Measurements from ENCODE around the gene BATF. TPM values are rescaled to one million over a fixed set of nuclear protein-coding genes. Genes with fewer than 3 reads are reported as not detected.

The BATF gene
- total RNA-seq, 1 donor from 2014 or later = 4.9 TPM

DNA sequence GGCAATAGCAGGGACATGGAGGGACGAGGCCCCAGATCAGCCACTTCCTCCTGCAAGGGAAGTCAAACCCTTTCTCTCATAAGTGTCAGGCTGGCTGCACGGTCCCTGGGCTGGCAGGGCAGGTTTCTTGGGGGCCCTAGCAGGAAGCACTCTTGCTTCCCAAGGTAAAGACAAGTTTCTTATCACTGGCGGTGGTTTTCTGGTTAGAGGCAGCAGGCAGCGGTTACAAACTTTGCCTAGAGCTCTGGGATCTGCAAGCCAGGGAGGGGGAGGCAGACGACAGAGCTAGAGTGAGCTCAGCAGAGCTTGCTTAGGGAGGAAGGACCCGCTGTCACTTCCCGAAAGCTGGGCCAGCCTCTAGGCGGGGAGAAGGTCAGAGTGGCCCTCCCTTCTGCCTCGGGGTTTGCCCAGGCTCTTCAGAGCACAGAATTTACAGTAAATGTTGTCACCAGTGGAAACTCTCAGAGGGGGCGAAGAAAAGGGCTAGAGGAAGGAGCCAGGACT, 20.4 kb downstream of the BATF start:
- no peaks in the 10 kb centered on the region for H3K9me3 ChIP-seq
- H3K36me3 ChIP-seq = no peaks in the 10 kb centered on the region
- TF ChIP-seq, protein P1, sequence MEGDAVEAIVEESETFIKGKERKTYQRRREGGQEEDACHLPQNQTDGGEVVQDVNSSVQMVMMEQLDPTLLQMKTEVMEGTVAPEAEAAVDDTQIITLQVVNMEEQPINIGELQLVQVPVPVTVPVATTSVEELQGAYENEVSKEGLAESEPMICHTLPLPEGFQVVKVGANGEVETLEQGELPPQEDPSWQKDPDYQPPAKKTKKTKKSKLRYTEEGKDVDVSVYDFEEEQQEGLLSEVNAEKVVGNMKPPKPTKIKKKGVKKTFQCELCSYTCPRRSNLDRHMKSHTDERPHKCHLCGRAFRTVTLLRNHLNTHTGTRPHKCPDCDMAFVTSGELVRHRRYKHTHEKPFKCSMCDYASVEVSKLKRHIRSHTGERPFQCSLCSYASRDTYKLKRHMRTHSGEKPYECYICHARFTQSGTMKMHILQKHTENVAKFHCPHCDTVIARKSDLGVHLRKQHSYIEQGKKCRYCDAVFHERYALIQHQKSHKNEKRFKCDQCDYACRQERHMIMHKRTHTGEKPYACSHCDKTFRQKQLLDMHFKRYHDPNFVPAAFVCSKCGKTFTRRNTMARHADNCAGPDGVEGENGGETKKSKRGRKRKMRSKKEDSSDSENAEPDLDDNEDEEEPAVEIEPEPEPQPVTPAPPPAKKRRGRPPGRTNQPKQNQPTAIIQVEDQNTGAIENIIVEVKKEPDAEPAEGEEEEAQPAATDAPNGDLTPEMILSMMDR (IDR thresholded peaks at IDR 0.05) = no peak
- peak overlapping the region; percentile 10 for H3K4me3 ChIP-seq
- peak; percentile 97 for ATAC-seq
- intact Hi-C loops (cut with DNase I) = no loop called here
- no peaks in the 10 kb centered on the region for H3K27me3 ChIP-seq
- H3K4me1 ChIP-seq = peaks cover 23% of the 10 kb centered on the region
- peak overlapping the region; percentile 76 for H3K27ac ChIP-seq
- DNase-seq = peak; percentile 88

DNA sequence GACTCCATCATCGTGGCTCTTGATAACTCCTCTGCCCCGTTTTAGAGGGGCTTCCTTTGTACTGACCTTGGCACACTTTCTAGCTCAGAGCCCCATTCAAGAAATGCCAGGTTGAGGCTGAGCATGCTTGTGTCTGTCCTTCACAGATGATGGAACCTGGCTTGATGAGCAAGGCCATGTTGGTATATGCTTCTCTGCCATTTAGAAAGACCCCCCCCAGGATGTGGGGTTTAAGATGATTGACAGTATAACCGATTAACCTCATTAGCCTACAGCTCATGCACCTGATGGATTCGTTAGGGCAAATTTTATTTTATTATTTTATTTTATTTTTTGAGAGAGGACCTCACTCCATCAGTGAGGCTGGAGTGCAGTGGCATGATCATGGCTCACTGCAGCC, 21.0 kb downstream of the BATF start:
- Histone ChIP-seq H3K36me3 (no peaks in the 10 kb centered on the region), H3K9me3 (no peaks in the 10 kb centered on the region), H3K27ac (peak overlapping the region; percentile 76), H3K4me3 (peak overlapping the region; percentile 10), H3K27me3 (no peaks in the 10 kb centered on the region), H3K4me1 (peaks cover 23% of the 10 kb centered on the region)
- DNase-seq (no peak), ATAC-seq (no peak)
- intact Hi-C loops (cut with DNase I) = no loop called here
- TF ChIP-seq, protein P1 (IDR thresholded peaks at IDR 0.05) = no peak

DNA sequence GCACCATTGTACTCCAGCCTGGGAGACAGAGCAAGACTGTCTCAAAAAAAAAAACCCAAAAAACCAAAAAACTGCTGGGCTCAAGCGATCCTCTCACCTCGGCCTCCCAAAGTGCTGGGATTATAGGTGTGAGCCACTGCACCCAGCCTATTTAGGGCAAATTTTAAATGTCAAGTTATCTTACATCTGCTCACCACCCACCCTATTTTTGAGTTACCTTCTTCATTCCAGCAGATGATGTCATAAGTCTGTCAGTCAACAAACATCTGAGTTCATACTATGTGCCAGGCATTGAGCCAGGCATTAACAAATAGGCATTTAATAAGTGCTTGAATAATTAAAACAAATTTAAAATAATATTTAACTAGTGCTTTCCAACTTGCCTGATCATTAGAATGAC, 21.5 kb downstream of the BATF start:
- Histone ChIP-seq H3K36me3 (no peaks in the 10 kb centered on the region), H3K4me3 (no peak overlapping the region), H3K27ac (no peak overlapping the region), H3K9me3 (no peaks in the 10 kb centered on the region), H3K4me1 (peaks cover 23% of the 10 kb centered on the region), H3K27me3 (no peaks in the 10 kb centered on the region)
- ATAC-seq (no peak), DNase-seq (no peak)
- TF ChIP-seq, protein P1 (IDR thresholded peaks at IDR 0.05) = no peak
- intact Hi-C loops (cut with DNase I) = no loop called here

DNA sequence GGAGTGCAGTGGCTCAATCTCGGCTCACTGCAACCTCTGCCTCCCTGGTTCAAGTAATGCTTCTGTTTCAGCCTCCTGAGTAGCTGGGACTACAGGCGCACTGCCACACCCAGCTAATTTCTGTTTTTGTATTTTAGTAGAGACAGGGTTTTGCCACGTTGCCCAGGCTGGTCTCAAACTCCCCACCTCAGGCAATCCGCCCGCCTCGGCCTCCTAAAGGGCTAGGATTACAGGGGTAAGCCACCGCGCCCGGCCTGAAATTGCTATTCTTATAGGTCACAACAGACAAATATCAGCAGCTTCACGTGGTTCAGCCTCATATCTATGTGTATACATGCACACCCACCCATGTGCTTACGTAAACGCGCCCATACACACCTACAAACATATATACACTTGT, 23.6 kb downstream of the BATF start:
- intact Hi-C loops (cut with DNase I) = no loop called here
- H3K4me3 ChIP-seq = no peak overlapping the region
- TF ChIP-seq, protein P1 (IDR thresholded peaks at IDR 0.05) = no peak
- H3K27me3 ChIP-seq = no peaks in the 10 kb centered on the region
- peaks cover 23% of the 10 kb centered on the region for H3K4me1 ChIP-seq
- DNase-seq (no peak), ATAC-seq (no peak)
- H3K9me3 ChIP-seq = no peaks in the 10 kb centered on the region
- no peak overlapping the region for H3K27ac ChIP-seq
- no peaks in the 10 kb centered on the region for H3K36me3 ChIP-seq

DNA sequence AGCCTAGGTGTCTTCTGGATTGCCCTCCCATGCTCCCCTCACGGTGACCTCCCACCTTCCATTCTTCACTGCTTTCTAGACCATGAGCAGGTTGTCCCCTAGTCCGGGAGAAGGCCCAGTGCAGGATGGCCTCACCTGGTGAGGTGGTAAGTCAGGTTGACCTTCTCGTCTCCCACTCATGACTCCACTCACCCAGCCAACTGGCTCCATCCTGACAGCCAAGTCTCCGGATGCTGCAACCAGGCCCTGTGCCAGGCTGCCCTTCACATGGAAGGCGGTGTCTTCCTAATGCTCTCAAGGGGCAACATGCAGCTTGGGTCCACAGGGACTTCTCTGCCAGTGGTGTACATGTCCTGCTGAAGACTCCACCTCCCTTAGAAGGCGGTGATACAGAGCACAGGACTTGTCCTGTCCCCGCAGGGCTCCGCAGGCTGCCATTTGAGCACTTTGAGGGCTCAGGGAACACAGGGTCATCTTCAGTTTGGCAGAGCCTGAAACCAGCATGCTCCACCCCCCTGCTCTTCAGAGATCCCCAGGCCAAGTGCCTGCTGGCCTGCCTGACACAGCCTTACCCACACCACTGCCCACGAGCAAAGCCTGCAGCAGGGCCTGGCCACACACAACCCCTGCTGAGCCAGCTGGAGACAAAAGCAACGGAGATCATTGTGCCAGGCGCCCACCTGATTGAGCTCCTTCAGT, 25.4 kb downstream of the BATF start:
- intact Hi-C loops (cut with DNase I) = no loop called here
- no peak for ATAC-seq
- peaks cover 13% of the 10 kb centered on the region for H3K4me1 ChIP-seq
- no peaks in the 10 kb centered on the region for H3K27me3 ChIP-seq
- TF ChIP-seq, protein P1 (IDR thresholded peaks at IDR 0.05) = no peak
- no peaks in the 10 kb centered on the region for H3K36me3 ChIP-seq
- H3K9me3 ChIP-seq = no peaks in the 10 kb centered on the region
- H3K4me3 ChIP-seq = no peak overlapping the region
- H3K27ac ChIP-seq = no peak overlapping the region
- DNase-seq = no peak

Measured in upper lobe of right lung (tissue), 1 donor.